ENCODE measurements around the gene ABCD3.

DNA sequence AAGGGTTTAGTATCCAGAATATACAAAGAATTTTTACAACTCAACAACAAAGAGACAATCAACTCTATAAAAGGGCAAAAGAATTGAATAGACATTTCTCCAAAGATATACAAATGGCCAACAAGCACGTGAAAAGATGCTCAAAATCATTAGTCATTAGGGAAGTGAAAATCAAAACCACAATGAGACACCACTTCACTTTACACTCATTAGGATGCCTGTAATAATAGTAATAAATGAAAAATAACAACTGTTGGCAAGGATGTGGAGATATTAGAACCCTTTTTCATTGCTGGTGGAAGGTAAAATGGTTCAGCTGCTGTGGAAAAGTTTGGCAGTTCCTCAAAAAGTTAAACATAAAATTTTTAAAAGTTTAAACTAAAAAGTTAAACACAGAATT lies 7.0 kb upstream of the ABCD3 start:
- TF ChIP-seq HDGF (IDR thresholded peaks at IDR 0.05; ENCODE audit: borderline replicate concordance) (no peak), SP1 (IDR thresholded peaks at IDR 0.05) (no peak), FOXM1 (IDR thresholded peaks at IDR 0.05; ENCODE audit: borderline replicate concordance) (no peak), SUZ12 (IDR thresholded peaks at IDR 0.05) (no peak), BHLHE40 (IDR thresholded peaks at IDR 0.05; ENCODE audit: borderline replicate concordance) (no peak), TARDBP (IDR thresholded peaks at IDR 0.05) (no peak), ARNT (IDR thresholded peaks at IDR 0.05) (no peak), ZNF384 (IDR thresholded peaks at IDR 0.05) (no peak), NFRKB (IDR thresholded peaks at IDR 0.05) (no peak)

Measured in HEK293T (cell line).